ES-I3 (cell line): ENCODE data around the gene CBR4.
"Not testable (repeated sequence)": the region's sequence is repeated elsewhere in the genome, so short reads cannot be mapped to it uniquely, and the experiment has no call there.

Experiments used
- H3K36me3 ChIP-seq: 2 replicates; pipeline ENCODE4 v1.6.1; 2013; ENCODE audit warnings: mild to moderate bottlenecking, low read length, control low read depth, moderate library complexity; ENCODE audit not compliant: insufficient read depth
- H3K4me1 ChIP-seq: 2 replicates; pipeline ENCODE4 v1.6.1; 2013; ENCODE audit warnings: mild to moderate bottlenecking, control low read depth, low read length; ENCODE audit not compliant: insufficient read depth
- H3K9ac ChIP-seq: 2 replicates; pipeline ENCODE4 v1.6.1; 2013; ENCODE audit warnings: low read depth, mild to moderate bottlenecking, low read length, moderate library complexity
- H3K9me3 ChIP-seq: 2 replicates; pipeline ENCODE4 v1.6.1; 2013; ENCODE audit warnings: mild to moderate bottlenecking, low read length, moderate library complexity; ENCODE audit not compliant: control insufficient read depth, insufficient read depth

Gene CBR4

DNA sequence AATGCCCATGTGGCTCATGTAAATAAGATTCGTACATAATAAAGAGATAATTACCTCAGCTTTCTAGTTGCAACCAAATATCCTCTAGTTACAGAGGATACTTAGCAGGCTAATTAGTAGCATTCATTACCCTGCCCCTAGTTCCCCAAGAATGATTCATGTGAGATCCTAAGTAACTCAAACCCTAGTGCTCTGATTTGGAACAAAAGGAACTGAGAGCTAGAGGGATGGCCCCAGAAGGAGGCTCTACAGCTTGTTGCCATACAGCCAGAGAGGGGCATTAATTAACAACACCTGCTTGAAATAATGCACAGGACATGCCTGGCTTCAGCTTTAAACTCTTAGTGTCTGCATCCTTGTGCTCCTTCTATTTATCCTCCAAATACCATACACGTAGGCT, 32.6 kb upstream of the CBR4 start:
- H3K36me3 ChIP-seq = no peaks in the 10 kb centered on the region
- H3K4me1 ChIP-seq = peaks cover 4% of the 10 kb centered on the region; the same call in 1 of the 2 replicates
- no peaks in the 10 kb centered on the region for H3K9me3 ChIP-seq
- H3K9ac ChIP-seq = no peak overlapping the region

DNA sequence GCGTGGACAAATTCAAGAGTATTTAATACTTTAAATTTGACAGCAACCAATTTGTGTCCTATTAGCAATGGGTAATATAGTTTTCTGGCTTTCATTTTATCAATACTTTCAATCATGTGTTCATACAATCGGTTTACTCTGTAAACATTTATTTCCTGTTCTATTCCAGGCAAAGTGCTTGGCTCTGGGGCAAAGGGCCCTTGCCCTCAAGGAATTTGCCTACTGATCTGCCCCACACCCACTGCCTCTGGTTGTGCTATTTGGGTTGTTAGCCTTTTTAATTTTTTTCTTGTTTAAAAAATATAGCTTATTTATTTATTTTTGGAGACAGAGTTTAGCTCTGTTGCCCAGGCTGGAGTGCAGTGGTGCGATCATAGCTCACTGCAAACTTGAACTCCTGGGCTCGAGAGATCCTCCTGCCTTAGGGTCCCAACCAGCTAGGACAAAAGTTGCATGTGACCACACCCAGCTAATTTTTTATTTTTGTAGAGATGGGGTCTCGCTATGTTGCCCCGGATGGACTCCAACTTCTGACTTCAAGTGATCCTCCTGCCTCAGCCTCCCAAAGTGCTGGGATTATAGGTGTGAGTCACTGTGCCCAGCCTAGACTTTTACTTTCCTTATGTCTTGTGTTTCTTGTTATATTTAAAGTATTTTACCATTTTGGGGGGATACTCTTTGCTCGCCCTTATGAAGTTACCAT, 30.7 kb upstream of the CBR4 start:
- no peaks in the 10 kb centered on the region for H3K36me3 ChIP-seq
- H3K9ac ChIP-seq = no peak overlapping the region
- no peaks in the 10 kb centered on the region for H3K9me3 ChIP-seq
- no peaks in the 10 kb centered on the region for H3K4me1 ChIP-seq

DNA sequence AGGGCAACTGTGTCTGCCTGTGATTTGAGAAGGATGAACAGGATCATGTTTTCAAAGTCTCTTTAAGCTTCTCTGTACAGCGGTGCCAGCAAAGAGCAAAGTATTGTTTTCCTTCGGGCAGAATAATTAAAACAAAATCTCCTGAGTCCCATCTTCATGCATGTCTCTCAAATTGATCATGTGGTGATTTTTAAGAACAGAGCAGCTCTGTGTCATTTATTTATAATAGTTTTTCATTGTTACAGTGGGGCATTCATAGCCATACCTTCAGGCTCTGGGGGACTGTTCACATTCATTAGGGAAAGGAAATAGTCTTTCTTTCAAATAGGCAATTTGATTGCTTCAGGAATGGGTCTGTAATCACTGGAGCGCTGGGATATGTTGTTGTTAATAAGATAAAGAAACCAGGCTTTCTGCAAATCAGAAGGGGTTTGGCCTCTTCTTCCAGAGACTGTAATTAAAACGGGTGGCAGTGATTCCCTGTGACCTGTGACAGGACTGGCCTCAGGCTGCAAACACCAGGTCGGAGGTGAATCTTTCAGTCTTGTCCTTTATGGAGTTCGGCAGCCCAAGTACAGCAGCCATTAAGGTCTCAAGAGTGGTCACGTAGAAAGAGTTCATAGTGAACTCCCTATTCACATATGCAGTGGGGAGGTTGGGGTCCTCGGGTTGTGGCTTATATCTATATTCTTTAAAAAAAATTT, 29.3 kb upstream of the CBR4 start:
- H3K9me3 ChIP-seq = no peaks in the 10 kb centered on the region
- no peaks in the 10 kb centered on the region for H3K36me3 ChIP-seq
- no peak overlapping the region for H3K9ac ChIP-seq
- no peaks in the 10 kb centered on the region for H3K4me1 ChIP-seq

DNA sequence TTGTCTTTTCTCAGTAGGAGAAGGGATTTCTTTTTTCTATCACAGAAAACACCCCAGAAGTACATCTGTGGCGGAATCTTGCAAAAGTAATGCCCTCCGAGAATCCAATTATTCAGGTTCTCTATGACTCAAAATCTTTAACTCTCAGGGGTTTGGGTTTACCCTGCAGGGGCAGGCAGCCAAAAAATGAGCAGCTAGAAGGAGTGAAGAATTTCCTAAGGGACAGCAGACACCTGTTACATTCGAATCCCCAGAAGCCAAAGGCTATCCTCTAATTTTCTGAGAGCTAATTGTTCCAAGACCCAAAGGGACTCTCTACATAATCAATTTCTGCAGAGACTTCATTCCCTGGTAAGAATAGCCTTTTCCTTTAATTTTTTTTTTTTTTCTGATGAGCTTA, 27.5 kb upstream of the CBR4 start:
- Histone ChIP-seq H3K9ac (no peak overlapping the region), H3K9me3 (no peaks in the 10 kb centered on the region), H3K4me1 (0 out of 2 replicates have a peak, but pooled peaks cover 4% of the 10 kb centered on the region), H3K36me3 (no peaks in the 10 kb centered on the region)

DNA sequence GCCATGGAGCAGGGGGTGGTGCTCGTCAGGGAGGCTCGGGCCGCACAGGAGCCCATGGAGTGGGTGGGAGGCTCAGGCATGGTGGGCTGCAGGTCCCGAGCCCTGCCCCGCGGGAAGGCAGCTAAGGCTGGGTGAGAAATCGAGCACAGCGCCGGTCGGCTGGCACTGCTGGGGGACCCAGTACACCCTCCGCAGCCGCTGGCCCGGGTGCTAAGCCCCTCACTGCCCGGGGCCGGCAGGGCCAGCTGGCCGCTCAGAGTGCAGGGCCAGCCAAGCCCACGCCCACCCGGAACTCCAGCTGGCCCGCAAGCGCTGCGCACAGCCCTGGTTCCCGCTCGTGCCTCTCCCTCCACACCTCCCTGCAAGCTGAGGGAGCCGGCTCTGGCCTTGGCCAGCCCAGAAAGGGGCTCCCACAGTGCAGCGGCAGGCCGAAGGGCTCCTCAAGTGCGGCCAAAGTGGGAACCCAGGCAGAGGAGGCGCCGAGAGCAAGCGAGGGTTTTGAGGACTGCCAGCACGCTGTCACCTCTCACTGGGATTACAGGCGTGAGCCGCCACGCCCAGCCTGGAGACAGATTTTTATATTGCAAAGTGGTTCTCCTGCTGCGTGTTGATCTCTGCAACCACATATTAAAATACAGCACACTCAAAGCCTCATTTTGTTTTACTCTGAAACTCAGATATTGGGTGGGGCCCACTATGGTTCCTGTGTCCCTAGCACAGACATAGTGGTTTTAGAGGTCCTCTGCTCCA, 26.0 kb upstream of the CBR4 start:
- H3K9ac ChIP-seq, H3K36me3 ChIP-seq, H3K4me1 ChIP-seq, H3K9me3 ChIP-seq: not testable (repeated sequence)

DNA sequence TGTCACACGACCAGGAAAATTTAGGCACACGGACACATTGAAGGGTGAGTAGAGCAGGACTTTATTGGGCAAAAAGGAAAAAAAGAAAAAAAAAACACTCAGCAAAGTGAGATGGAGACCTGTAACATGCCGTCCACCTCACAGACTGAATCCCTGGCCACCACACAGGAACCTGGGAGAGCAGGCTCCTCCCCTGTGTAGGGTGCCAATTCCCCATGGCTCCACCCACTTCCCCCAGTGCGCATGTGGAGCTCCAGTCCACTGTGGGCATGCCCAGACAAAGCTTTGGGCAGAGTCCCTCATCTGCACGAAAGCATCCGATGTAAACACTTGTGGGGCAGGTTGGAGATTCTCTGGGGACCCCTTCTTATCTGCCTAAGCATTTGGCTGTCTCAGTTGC, 23.6 kb upstream of the CBR4 start:
- H3K9ac ChIP-seq = no peak overlapping the region
- no peaks in the 10 kb centered on the region for H3K9me3 ChIP-seq
- peaks cover 15% of the 10 kb centered on the region for H3K4me1 ChIP-seq
- no peaks in the 10 kb centered on the region for H3K36me3 ChIP-seq

DNA sequence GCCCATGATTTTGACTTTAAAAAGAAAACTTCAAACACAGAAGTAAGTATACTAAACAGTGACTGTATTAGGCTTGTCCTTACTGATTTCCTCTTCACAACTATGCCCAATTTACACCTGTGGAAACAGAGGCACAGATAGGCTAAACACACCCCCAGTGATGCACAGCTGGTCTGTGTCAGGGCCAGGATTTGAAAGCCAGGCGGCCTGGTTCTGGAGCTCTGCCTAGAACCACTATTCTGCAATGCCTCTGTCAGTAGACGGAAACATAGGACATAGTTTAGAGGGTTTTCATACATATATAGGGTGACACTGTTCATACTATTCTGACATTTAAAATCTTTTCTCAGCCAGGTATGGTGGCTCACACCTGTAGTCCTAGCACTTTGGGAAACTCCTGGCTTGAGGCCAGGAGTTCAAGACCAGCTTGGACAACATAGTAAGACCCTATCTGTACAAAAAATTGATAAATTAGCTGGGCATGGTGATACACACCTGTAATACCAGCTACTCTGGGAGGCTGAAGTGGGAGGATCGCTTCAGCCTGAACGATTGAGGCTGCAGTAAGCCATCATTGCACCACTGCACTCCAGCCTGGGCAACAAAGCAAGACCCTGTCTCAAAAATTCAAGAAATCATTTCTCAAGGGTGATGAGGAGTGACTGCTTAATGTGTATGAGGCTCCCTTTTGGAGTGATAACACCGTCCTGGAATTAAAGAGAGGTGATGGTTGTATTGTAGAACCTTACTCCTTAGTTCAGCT, 23.0 kb upstream of the CBR4 start:
- Histone ChIP-seq H3K9me3 (no peaks in the 10 kb centered on the region), H3K4me1 (peaks cover 15% of the 10 kb centered on the region), H3K36me3 (no peaks in the 10 kb centered on the region), H3K9ac (no peak overlapping the region)

DNA sequence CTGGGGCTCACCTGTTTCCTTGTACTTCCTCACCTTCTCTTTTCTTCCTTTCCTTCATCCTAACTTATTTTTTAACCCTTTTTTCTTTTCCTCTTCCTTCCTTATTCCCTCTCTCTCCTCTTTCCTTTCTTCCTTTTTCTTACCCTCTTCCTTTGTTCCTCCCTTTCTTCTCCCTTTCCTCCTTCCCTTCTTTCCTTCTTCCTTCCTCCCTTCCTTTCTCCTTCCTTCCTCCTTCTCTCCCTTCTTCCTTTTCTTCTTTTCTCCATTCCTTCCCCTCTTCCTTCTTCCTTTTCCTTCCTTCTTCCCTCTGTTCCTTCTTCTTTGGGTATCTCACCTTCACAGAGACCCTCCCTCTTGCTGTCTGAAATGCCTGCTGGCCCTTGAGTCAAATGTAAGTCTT, 22.1 kb upstream of the CBR4 start:
- Histone ChIP-seq H3K9ac (no peak overlapping the region), H3K36me3 (no peaks in the 10 kb centered on the region), H3K4me1 (peaks cover 15% of the 10 kb centered on the region), H3K9me3 (no peaks in the 10 kb centered on the region)

DNA sequence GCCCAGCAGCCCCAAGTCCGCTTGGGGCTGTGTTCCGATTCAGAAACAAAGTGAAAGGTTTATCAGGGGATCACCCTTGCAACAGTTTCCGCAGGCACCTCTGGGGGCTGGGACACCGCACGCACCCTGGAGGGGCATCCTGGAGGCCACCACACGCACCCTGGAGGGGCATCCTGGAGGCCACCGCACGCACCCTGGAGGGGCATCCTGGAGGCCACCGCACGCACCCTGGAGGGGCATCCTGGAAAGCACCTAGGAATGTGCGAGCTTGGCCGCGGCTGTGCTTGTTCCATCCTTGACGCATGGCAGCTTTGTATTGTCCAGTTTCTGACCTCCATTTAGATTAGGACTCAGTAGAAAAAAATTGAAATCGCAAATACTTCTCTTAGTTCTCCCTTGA, 21.3 kb upstream of the CBR4 start:
- Histone ChIP-seq H3K9me3 (no peaks in the 10 kb centered on the region), H3K9ac (no peak overlapping the region), H3K4me1 (peaks cover 15% of the 10 kb centered on the region), H3K36me3 (no peaks in the 10 kb centered on the region)

DNA sequence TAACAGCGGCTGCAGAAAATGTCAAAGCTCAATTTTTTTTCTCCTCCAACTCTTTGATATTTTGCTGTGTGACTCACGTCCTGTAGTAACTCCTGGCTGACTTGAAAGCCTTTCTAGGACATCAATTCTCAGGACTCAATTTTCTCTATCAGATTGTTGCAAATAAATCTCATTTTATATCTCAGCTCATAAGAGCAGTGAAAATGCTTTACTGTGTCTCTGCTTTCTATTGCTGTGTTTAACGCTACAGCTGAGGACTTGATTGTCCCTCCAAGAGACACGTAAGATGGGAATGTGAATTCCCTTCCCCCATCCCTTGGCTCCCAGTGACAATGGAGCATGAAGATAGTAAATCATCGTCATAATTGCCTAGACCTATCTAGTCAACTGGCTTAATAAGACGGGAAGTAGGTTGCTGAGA, 20.5 kb upstream of the CBR4 start:
- H3K9me3 ChIP-seq = no peaks in the 10 kb centered on the region
- H3K9ac ChIP-seq = no peak overlapping the region
- H3K4me1 ChIP-seq = peaks cover 15% of the 10 kb centered on the region
- H3K36me3 ChIP-seq = no peaks in the 10 kb centered on the region

DNA sequence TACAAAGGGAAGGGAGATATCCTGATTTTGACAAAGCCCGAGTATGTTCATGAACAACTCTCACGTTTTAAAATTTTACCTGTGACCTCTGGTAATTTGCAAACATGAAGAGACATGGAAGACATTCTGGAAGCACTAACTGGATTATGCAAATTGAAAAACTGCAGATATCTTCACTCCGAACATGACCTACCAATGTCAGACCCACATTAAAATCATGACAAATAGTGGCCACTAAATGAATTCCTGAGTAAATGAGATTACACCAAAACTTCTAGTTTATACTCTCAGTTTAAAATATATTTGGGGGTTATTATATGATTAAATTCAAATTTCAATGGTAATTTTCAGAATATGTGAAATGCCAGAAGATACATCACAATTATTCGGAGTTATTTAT, 19.9 kb upstream of the CBR4 start:
- Histone ChIP-seq H3K36me3 (no peaks in the 10 kb centered on the region), H3K9ac (no peak overlapping the region)

DNA sequence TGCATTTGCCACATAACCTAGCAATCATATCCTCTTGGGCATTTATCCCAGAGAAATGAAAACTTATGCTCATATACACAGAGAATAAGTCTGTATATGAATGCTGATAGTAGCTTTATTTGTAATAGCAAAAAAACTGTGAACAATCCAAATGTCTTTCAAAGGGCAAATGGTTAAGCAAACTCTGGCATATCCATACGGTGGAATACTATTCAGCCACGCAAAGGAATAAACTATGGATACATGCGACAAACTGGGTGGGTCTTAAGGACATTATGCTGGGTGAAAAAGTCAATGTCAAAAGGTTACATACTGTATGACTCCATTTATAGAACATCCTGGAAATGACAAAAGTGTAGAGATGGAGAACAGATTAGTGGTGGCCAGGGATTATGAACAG, 17.6 kb upstream of the CBR4 start:
- Histone ChIP-seq H3K36me3 (no peaks in the 10 kb centered on the region), H3K9ac (no peak overlapping the region), H3K9me3 (no peaks in the 10 kb centered on the region), H3K4me1 (peaks cover 13% of the 10 kb centered on the region)

More for the DNA sequence above, 19.9 kb upstream of the CBR4 start:
- no peaks in the 10 kb centered on the region for H3K9me3 ChIP-seq
- H3K4me1 ChIP-seq = peaks cover 15% of the 10 kb centered on the region

DNA sequence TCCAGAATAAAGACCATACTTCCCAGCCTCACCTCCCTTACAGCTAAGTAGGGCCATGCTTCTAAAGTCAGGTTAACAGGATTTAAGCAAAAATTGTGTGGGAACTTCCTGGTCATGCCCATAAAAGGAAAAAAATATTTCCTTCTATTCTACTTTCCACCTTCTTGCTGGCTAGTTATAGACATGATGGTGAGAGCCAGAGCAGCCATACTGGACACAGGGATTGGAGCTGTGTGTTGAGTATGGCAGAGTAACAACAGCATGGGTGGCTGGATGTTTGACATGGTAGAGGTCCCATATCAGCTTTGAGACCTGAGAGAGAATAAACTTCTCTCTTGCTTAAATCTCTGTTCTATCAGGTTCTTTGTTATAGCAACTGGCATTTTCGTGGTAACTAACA, 15.1 kb upstream of the CBR4 start:
- 0 out of 2 replicates have a peak, but pooled peaks cover under 1% of the 10 kb centered on the region for H3K4me1 ChIP-seq
- H3K36me3 ChIP-seq = no peaks in the 10 kb centered on the region
- H3K9me3 ChIP-seq = no peaks in the 10 kb centered on the region
- H3K9ac ChIP-seq = no peak overlapping the region

DNA sequence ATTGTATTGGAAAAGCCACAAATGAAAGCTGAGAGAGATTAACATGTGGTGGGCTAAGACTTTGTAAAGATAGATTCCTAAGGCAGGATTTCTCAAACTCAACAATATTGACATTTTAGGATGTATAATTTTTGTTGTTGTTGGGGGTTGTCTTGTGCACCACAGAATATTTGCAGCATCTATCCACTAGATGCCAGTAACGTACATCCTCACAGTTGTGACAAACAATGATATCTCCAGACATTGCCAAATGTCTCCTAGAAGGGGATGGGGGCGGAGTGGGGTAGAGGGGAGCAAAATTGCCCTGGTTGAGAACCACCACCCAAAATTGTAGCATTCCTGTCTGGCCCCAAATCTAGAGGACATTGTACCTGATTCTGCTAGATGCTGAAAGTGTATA, 14.7 kb upstream of the CBR4 start:
- H3K9ac ChIP-seq = no peak overlapping the region
- no peaks in the 10 kb centered on the region for H3K36me3 ChIP-seq
- H3K4me1 ChIP-seq = no peaks in the 10 kb centered on the region
- no peaks in the 10 kb centered on the region for H3K9me3 ChIP-seq
